HFFc6 (cell line): ENCODE measurements around the gene NOVA1. TPM values are rescaled to one million over a fixed set of nuclear protein-coding genes. Genes with fewer than 3 reads are reported as not detected.

Experiments used
- DNase-seq: peaks from one replicate; pipeline ENCODE4 v3.0.0-alpha.2; 2018
- H3K27ac Mint-ChIP-seq: 2 replicates; pipeline ENCODE4 v1.8.0; 2020; ENCODE audit warnings: mild to moderate bottlenecking, mixed read lengths
- H3K27me3 Mint-ChIP-seq: 2 replicates; pipeline ENCODE4 v1.8.0; 2021; ENCODE audit warnings: mild to moderate bottlenecking, moderate library complexity, mixed read lengths; ENCODE audit not compliant: insufficient read depth
- H3K36me3 Mint-ChIP-seq: 2 replicates; pipeline ENCODE4 v1.8.0; 2021; ENCODE audit warnings: low read depth, mixed read lengths
- H3K4me1 Mint-ChIP-seq: 2 replicates; pipeline ENCODE4 v1.8.0; 2020; ENCODE audit warnings: low read depth, mixed read lengths
- H3K4me3 Mint-ChIP-seq: 2 replicates; pipeline ENCODE4 v1.8.0; 2020; ENCODE audit warnings: mild to moderate bottlenecking, moderate library complexity, mixed read lengths
- H3K9me3 Mint-ChIP-seq: 2 replicates; pipeline ENCODE4 v1.8.0; 2020; ENCODE audit warnings: mild to moderate bottlenecking, mixed read lengths
- CTCF ChIP-seq: fragments of 200-600 bp; sonication (generic); IDR thresholded peaks from 2 replicates; pipeline ENCODE4 v1.5.0; 2021; ENCODE audit warnings: antibody characterized with exemption, mild to moderate bottlenecking
- total RNA-seq, 6 experiments: library from RNA; stranded (reverse); fragmentation: NEBNext Ultra II Directional; extraction: Animal tissue kit (Norgen Biotek cat#: 25700); gene quantifications; 2 replicates in 1 of 6; 3 replicates in 5 of 6; pipeline ENCODE4 v1.2.3, GENCODE V29; 2021

Gene NOVA1
- total RNA-seq, 6 experiments from 2014 or later: not detected

- no peak overlapping the region for H3K4me3 Mint-ChIP-seq
- H3K9me3 Mint-ChIP-seq: peaks cover 29% of the 10 kb centered on the region
- H3K36me3 Mint-ChIP-seq: no peaks in the 10 kb centered on the region; the same call in 1 of the 2 replicates
- no peak for TF ChIP-seq CTCF
- H3K27ac Mint-ChIP-seq: no peak overlapping the region
- DNase-seq: no peak
- H3K4me1 Mint-ChIP-seq: no peaks in the 10 kb centered on the region
- H3K27me3 Mint-ChIP-seq: no peaks in the 10 kb centered on the region
These were observed 71.7 kb downstream of the NOVA1 start for GRCh38 chr14:26526137-26526536.

- Mint-ChIP-seq H3K27ac (no peak overlapping the region), H3K4me1 (no peaks in the 10 kb centered on the region), H3K9me3 (peaks cover 31% of the 10 kb centered on the region), H3K27me3 (no peaks in the 10 kb centered on the region), H3K36me3 (no peaks in the 10 kb centered on the region; the same call in 1 of the 2 replicates), H3K4me3 (no peak overlapping the region)
- no peak for TF ChIP-seq CTCF
- DNase-seq: no peak
These were observed 72.7 kb downstream of the NOVA1 start for GRCh38 chr14:26525085-26525484.

- Mint-ChIP-seq H3K4me3 (no peak overlapping the region), H3K36me3 (no peaks in the 10 kb centered on the region), H3K9me3 (peaks cover 39% of the 10 kb centered on the region), H3K27ac (no peak overlapping the region), H3K4me1 (no peaks in the 10 kb centered on the region), H3K27me3 (no peaks in the 10 kb centered on the region)
- no peak for DNase-seq
- TF ChIP-seq CTCF: no peak
These were observed 74.9 kb downstream of the NOVA1 start for GRCh38 chr14:26522967-26523366.

GRCh38 chr14:26517771-26518170, 80.1 kb downstream of the NOVA1 start:
- peaks cover 34% of the 10 kb centered on the region for H3K9me3 Mint-ChIP-seq
- no peak overlapping the region for H3K27ac Mint-ChIP-seq
- TF ChIP-seq CTCF: no peak
- no peak for DNase-seq
- no peaks in the 10 kb centered on the region for H3K27me3 Mint-ChIP-seq
- H3K4me1 Mint-ChIP-seq: no peaks in the 10 kb centered on the region
- H3K4me3 Mint-ChIP-seq: no peak overlapping the region
- H3K36me3 Mint-ChIP-seq: no peaks in the 10 kb centered on the region

- H3K36me3 Mint-ChIP-seq: no peaks in the 10 kb centered on the region
- H3K9me3 Mint-ChIP-seq: peaks cover 33% of the 10 kb centered on the region
- H3K4me1 Mint-ChIP-seq: no peaks in the 10 kb centered on the region
- H3K27me3 Mint-ChIP-seq: no peaks in the 10 kb centered on the region; the same call in 1 of the 2 replicates
- H3K4me3 Mint-ChIP-seq: no peak overlapping the region
- no peak for DNase-seq
- no peak overlapping the region for H3K27ac Mint-ChIP-seq
- TF ChIP-seq CTCF: no peak
These were observed 97.8 kb downstream of the NOVA1 start for GRCh38 chr14:26500028-26500427.

GRCh38 chr14:26499546-26499945, 98.3 kb downstream of the NOVA1 start:
- Mint-ChIP-seq H3K36me3 (no peaks in the 10 kb centered on the region), H3K27ac (no peak overlapping the region), H3K27me3 (no peaks in the 10 kb centered on the region), H3K4me3 (no peak overlapping the region), H3K9me3 (peaks cover 32% of the 10 kb centered on the region), H3K4me1 (no peaks in the 10 kb centered on the region)
- TF ChIP-seq CTCF: no peak
- no peak for DNase-seq
